Type B pancreatic cell (in vitro differentiated cells): Measurements from ENCODE around the gene TMEM182. TPM values are rescaled to one million over a fixed set of nuclear protein-coding genes. Genes with fewer than 3 reads are reported as not detected.
A peak's percentile ranks its signal among the peaks of the same experiment; 100 is the strongest.

Experiments used
- DNase-seq: peaks from one replicate; pipeline ENCODE4 v3.0.0; 2021; ENCODE audit warnings: mixed read lengths; ENCODE audit not compliant: unreplicated experiment; ENCODE audit errors: extremely low spot score
- H3K27ac Mint-ChIP-seq: 2 replicates; pipeline ENCODE4 v1.8.0; 2021; ENCODE audit warnings: mild to moderate bottlenecking, mixed read lengths
- H3K27me3 Mint-ChIP-seq: 2 replicates; pipeline ENCODE4 v1.8.0; 2021; ENCODE audit warnings: mixed read lengths
- H3K36me3 Mint-ChIP-seq: 2 replicates; pipeline ENCODE4 v1.8.0; 2021; ENCODE audit warnings: mixed read lengths
- H3K4me1 Mint-ChIP-seq: one replicate; pipeline ENCODE4 v1.8.0; 2021; ENCODE audit warnings: mixed read lengths; ENCODE audit not compliant: unreplicated experiment
- H3K4me3 Mint-ChIP-seq: 2 replicates; pipeline ENCODE4 v1.8.0; 2021; ENCODE audit warnings: mild to moderate bottlenecking, mixed read lengths
- H3K9me3 Mint-ChIP-seq: 2 replicates; pipeline ENCODE4 v1.8.0; 2021; ENCODE audit warnings: mixed read lengths
- CTCF ChIP-seq: fragments of 200-600 bp; sonication (generic); conservative IDR thresholded peaks from 2 replicates; pipeline ENCODE4 v1.5.0; 2021; ENCODE audit warnings: antibody characterized with exemption, mild to moderate bottlenecking
- total RNA-seq: library from RNA; stranded (reverse); gene quantifications from 2 replicates; pipeline ENCODE4 v1.2.1, GENCODE V29; 2021; ENCODE audit warnings: low replicate concordance

The TMEM182 gene
- total RNA-seq, 1 donor from 2014 or later, result 5.8 TPM

- no peak for DNase-seq
- TF ChIP-seq CTCF, result no peak
- no peaks in the 10 kb centered on the region for H3K4me1 Mint-ChIP-seq
- no peak overlapping the region for H3K4me3 Mint-ChIP-seq
- peak overlapping the region; percentile 51 for H3K27ac Mint-ChIP-seq
- peaks cover 38% of the 10 kb centered on the region for H3K36me3 Mint-ChIP-seq
- no peaks in the 10 kb centered on the region for H3K27me3 Mint-ChIP-seq
- H3K9me3 Mint-ChIP-seq, result no peaks in the 10 kb centered on the region
These were observed 35.4 kb upstream of the TMEM182 start for GRCh38 chr2:102726128-102727087.

GRCh38 chr2:102735416-102736109 lies 26.3 kb upstream of the TMEM182 start:
- no peak for TF ChIP-seq CTCF
- peak overlapping the region; percentile 99 for H3K4me3 Mint-ChIP-seq
- H3K36me3 Mint-ChIP-seq, result peaks cover 6% of the 10 kb centered on the region
- peak overlapping the region; percentile 90 for H3K27ac Mint-ChIP-seq
- DNase-seq, result no peak
- peaks cover 33% of the 10 kb centered on the region for H3K4me1 Mint-ChIP-seq
- no peaks in the 10 kb centered on the region for H3K9me3 Mint-ChIP-seq
- no peaks in the 10 kb centered on the region for H3K27me3 Mint-ChIP-seq

- Mint-ChIP-seq H3K27ac (peak overlapping the region; percentile 90), H3K36me3 (peaks cover 6% of the 10 kb centered on the region), H3K9me3 (no peaks in the 10 kb centered on the region), H3K4me3 (peak overlapping the region; percentile 99), H3K27me3 (no peaks in the 10 kb centered on the region), H3K4me1 (peaks cover 33% of the 10 kb centered on the region)
- no peak for TF ChIP-seq CTCF
- no peak for DNase-seq
These were observed 25.8 kb upstream of the TMEM182 start for GRCh38 chr2:102736110-102736409.

GRCh38 chr2:102736410-102737409 lies 25.1 kb upstream of the TMEM182 start:
- H3K27me3 Mint-ChIP-seq, result no peaks in the 10 kb centered on the region

More at GRCh38 chr2:102736410-102737409, 25.1 kb upstream of the TMEM182 start:
- Mint-ChIP-seq H3K4me1 (peaks cover 33% of the 10 kb centered on the region), H3K9me3 (no peaks in the 10 kb centered on the region), H3K27ac (peak overlapping the region; percentile 90), H3K4me3 (peak overlapping the region; percentile 99), H3K36me3 (peaks cover 2% of the 10 kb centered on the region)
- peak; percentile 33 for TF ChIP-seq CTCF
- DNase-seq, result peak; percentile 87
